Pancreas (tissue), 10 donors: ENCODE measurements around the gene REXO2. TPM values are rescaled to one million over a fixed set of nuclear protein-coding genes. Genes with fewer than 3 reads are reported as not detected.

Source experiments
- ATAC-seq, 4 donors: fragments of 200-7000 bp; cut with Tn5 transposase; one replicate each; pipeline versions ENCODE4 v1.8.0 to v1.9.1; 2020; ENCODE audit warnings: mild to moderate bottlenecking in 4 of 4, moderate library complexity in 4 of 4
- DNase-seq, 6 donors: peaks; one replicate each; pipeline ENCODE4 v3.0.0-alpha.2; 2020
- FAIRE-seq: peaks from 2 replicates; lab custom pipeline; 2012; peaks lifted over from hg19 to GRCh38; lab: Jason Lieb, UNC
- H3K27ac ChIP-seq, 4 donors: fragments of 200-600 bp; sonication (generic); 1 replicate in 3 of 4; 2 replicates in 1 of 4; pipeline versions ENCODE4 v1.5.0 to v1.8.0; 2020
- H3K27me3 ChIP-seq, 4 donors: fragments of 200-600 bp; one replicate each; pipeline ENCODE4 v1.8.0; 2021
- H3K36me3 ChIP-seq, 3 donors: fragments of 200-600 bp; sonication (generic) in 1 of 3; one replicate each; pipeline versions ENCODE4 v1.5.0 to v1.8.0; 2020 to 2021
- H3K4me1 ChIP-seq, 3 donors: fragments of 200-600 bp; one replicate each; pipeline ENCODE4 v1.8.0; 2021
- H3K4me3 ChIP-seq, 4 donors: fragments of 200-600 bp; sonication (generic) in 2 of 4; one replicate each; pipeline versions ENCODE4 v1.5.0 to v1.8.0; 2020 to 2021
- H3K9me3 ChIP-seq, 4 donors: fragments of 200-600 bp; one replicate each; pipeline ENCODE4 v1.8.0; 2021
- WGBS, 2 donors: extraction: QIAGEN DNeasy Blood & Tissue Kit; methylation state at CpG; one replicate each; pipeline ENCODE4 v1.1.7; 2013; 5-methylcytosine and 5-hydroxymethylcytosine counted together
- intact Hi-C, 3 donors: fragments of 100-400 bp; cut with DNase I; formaldehyde crosslinking; loops; one replicate each; pipeline versions ENCODE4 v1.11.1 to v1.14.2; 2022
- polyA plus RNA-seq, 2 donors: library from polyadenylated mRNA; stranded (reverse); fragments of 200-250 nt; gene quantifications; one replicate each; pipeline ENCODE4 v1.2.3, GENCODE V29; 2013
- total RNA-seq, 6 donors: library from RNA; stranded (reverse); fragmentation: NEBNext Ultra II Directional in 4 of 6; extraction: Animal tissue kit (Norgen Biotek cat#: 25700) in 4 of 6; gene quantifications; one replicate each; pipeline versions ENCODE4 v1.2.1 to v1.2.4, GENCODE V29; 2021 to 2023
- TF ChIP-seq, protein P1 (sequence below), 4 donors: fragments of 200-600 bp; sonication (generic) in 3 of 4; IDR thresholded peaks; one replicate each; pipeline versions ENCODE4 v1.5.0 to v1.8.0; 2021; ENCODE audit warnings: antibody characterized with exemption in 4 of 4
- donor health status: healthy with polysubstance abuse.
- donor health status: DM: no; HTN: no; CAD: no; lungs with moderate emphysema.
- donor health status: DM: no; HTN: no; CAD: no.
- donor health status: control.
- donor health status: control.
- donor health status: Bipolar disorder and iron deficiency.
- donor health status: DM: yes; HTN: yes; CAD: no.
- donor health status: DM: no; HTN: no; CAD: no.
- donor health status: DM: no; HTN: no; CAD: no.
- donor health status: DM: yes; HTN: yes; CAD: no.

REXO2 gene
- total RNA-seq (10 to 100 TPM; 24.0 to 36.4 (median 29.1) TPM), polyA plus RNA-seq (10 to 100 TPM; 26.9 to 41.1 TPM)

DNA sequence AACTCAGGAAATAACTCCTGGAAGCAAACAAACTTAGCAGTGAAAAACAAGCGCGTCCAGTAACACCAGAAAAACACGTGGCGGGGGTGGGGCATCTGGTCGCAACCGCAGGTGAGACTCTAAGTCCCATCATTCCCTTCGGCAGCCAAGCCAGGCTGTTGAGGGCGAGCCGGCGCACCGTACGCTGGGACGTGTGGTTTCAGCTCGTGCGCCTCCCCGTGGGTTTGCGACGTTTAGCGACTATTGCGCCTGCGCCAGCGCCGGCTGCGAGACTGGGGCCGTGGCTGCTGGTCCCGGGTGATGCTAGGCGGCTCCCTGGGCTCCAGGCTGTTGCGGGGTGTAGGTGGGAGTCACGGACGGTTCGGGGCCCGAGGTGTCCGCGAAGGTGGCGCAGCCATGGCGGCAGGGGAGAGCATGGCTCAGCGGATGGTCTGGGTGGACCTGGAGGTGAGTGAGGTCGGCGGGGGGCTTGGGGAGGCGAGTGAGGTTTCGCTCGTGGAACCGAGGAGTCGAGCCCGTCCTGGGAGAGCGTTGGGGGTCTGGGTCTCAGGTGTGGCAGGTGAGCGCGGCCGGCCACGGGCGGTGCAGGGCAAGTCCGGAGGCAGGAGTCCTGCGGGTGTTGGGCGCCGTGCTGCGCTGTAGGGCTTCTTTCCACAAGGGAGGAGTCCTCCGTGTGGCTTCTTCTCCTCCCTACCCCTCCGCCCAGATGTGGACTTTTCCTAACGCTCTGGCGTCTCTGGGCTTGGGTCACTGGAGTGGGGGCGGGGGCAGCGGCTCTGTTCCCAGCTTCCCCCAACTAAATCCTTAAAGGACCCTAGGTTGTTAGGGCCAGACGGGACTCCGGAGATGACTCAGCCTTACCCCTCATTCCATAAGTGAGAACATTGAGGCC is at the start of gene REXO2:
REXO2 (plus strand) TSS at position 239 of the 892 bp plus-strand sequence; CDS start at position 301, 62 bp downstream.
- Histone ChIP-seq H3K27me3 (no peaks in the 10 kb centered on the region), H3K4me1 (peaks cover 0 to 15% (median 14%) of the 10 kb centered on the region in 3 donors), H3K4me3 (peak within 1 kb of the TSS; percentile 76 to 97 (median 84)), H3K9me3 (no peaks in the 10 kb centered on the region), H3K36me3 (peaks cover 0 to 4% (median 0%) of the 10 kb centered on the region in 3 donors), H3K27ac (peak within 1 kb of the TSS; percentile 57 to 75 (median 62))
- intact Hi-C loops, result no loop called here
- WGBS, 2 donors, result 0 to 1% methylated on average over 61 to 64 of the region's 64 CpGs
- DNase-seq (peak; percentile 93 to 98 (median 95)), ATAC-seq (peak; percentile 98 to 99 (median 98)), FAIRE-seq (peak; percentile 84)
- TF ChIP-seq, protein P1, sequence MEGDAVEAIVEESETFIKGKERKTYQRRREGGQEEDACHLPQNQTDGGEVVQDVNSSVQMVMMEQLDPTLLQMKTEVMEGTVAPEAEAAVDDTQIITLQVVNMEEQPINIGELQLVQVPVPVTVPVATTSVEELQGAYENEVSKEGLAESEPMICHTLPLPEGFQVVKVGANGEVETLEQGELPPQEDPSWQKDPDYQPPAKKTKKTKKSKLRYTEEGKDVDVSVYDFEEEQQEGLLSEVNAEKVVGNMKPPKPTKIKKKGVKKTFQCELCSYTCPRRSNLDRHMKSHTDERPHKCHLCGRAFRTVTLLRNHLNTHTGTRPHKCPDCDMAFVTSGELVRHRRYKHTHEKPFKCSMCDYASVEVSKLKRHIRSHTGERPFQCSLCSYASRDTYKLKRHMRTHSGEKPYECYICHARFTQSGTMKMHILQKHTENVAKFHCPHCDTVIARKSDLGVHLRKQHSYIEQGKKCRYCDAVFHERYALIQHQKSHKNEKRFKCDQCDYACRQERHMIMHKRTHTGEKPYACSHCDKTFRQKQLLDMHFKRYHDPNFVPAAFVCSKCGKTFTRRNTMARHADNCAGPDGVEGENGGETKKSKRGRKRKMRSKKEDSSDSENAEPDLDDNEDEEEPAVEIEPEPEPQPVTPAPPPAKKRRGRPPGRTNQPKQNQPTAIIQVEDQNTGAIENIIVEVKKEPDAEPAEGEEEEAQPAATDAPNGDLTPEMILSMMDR (IDR thresholded peaks at IDR 0.05), result peak in 1 of 4 donors; percentile 11

DNA sequence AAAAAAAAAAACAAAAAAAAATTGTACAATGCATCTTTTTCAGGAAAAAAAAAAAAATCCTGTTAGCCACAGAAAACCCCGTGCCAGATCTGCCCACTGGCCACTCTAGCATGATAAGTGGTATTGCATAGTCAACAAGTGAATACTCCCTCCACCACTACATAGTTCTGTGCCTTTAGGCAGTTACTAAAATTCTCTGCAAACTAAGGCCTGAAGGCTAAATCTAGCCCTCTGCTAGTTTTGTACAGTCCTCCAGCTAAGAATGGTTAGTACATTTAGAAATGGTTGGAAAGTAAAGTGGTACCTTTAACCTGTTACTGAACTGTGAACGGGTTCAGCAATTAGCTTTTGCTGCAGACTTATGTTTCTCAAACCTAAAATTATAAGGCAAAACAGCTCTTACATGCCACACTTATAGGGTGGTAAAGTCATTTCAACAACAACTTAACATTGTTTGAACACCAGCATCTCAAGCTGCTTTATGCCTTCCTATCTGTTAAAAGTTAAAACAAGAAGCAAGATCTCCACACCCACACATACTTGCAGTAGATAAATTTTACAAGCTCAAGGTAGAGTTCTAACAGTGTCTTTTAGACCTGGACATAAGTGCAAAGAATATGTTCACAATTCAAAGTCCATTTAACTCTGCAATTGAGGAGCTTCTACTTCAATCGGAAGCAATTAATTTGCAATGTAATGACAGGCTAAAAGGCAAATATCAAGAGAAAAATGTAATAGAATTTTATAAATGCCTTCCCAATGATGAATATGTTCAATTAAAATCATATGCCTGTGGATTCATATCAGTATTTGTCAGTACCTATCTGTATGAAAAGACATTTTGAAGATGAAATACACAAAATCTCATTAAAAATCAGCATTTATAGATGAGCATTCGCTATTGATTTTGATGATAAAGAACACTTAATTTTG is 46.3 kb upstream of the REXO2 start:
- DNase-seq (no peak), FAIRE-seq (peak; percentile 20), ATAC-seq (no peak)
- no peaks in the 10 kb centered on the region for H3K4me1 ChIP-seq
- no peaks in the 10 kb centered on the region for H3K27me3 ChIP-seq
- no peaks in the 10 kb centered on the region for H3K9me3 ChIP-seq
- H3K36me3 ChIP-seq, result no peaks in the 10 kb centered on the region
- H3K4me3 ChIP-seq, result no peak overlapping the region
- no peak overlapping the region for H3K27ac ChIP-seq
- WGBS, 2 donors, result 67 to 71% methylated on average over 4 of the region's 4 CpGs
- intact Hi-C loops, result no loop called here
- TF ChIP-seq, protein P1 (IDR thresholded peaks at IDR 0.05), result no peak

DNA sequence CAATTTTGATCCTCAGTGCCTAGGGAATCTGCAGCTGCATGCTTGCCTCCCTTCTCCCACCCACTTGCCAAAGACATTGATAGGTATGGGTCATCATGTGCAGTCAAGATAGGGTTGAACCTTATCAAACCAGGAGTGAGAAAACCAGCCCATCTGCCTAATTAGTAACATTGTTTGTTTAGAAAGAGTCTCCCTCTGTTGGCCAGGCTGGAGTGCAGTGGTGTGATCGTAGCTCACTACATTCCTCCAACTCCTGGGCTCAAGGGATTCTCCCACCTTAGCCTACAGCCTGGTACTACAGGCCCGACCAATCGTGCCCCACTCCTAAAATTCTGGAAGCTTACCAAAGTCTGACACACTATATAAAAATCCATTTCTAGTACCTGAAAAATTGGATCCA is 43.5 kb upstream of the REXO2 start:
- no peaks in the 10 kb centered on the region for H3K36me3 ChIP-seq
- no peaks in the 10 kb centered on the region for H3K9me3 ChIP-seq
- intact Hi-C loops, result no loop called here
- H3K4me3 ChIP-seq, result no peak overlapping the region
- no peak for FAIRE-seq
- H3K27me3 ChIP-seq, result no peaks in the 10 kb centered on the region
- 34 to 41% methylated on average over 3 of the region's 3 CpGs for WGBS, 2 donors
- H3K27ac ChIP-seq, result no peak overlapping the region
- TF ChIP-seq, protein P1 (IDR thresholded peaks at IDR 0.05), result no peak
- DNase-seq, result no peak
- peaks cover 10 to 13% (median 10%) of the 10 kb centered on the region in 3 donors for H3K4me1 ChIP-seq
- ATAC-seq, result no peak

DNA sequence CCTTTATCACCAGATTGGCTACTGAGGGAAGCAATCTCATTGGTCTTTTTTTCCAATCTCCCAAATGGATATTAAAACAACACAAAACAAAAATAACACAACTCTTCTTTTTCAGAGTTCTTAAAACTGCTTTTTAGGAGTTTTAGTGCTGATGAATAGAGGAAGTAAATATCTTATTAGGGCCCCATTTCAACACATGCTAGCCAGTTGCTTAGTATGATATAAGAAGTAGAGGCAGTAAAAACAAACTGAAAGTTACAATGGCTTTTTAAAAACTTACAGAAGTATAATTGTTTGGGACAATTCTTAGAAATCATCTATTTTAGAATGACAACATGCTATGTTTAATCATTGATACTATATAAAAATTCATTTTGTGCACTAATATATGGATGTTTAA is 42.4 kb upstream of the REXO2 start:
- TF ChIP-seq, protein P1 (IDR thresholded peaks at IDR 0.05), result no peak
- Histone ChIP-seq H3K4me1 (peaks cover 10 to 21% (median 12%) of the 10 kb centered on the region in 3 donors), H3K36me3 (no peaks in the 10 kb centered on the region), H3K9me3 (no peaks in the 10 kb centered on the region), H3K4me3 (no peak overlapping the region), H3K27ac (no peak overlapping the region), H3K27me3 (no peaks in the 10 kb centered on the region)
- DNase-seq (no peak), ATAC-seq (no peak), FAIRE-seq (no peak)
- intact Hi-C loops, result no loop called here
